Measurements from ENCODE around the gene QDPR. TPM values are rescaled to one million over a fixed set of nuclear protein-coding genes. Genes with fewer than 3 reads are reported as not detected.

QDPR gene
- total RNA-seq, 1 experiment from 2014 or later: 39.2 TPM

GRCh38 chr4:17528551-17529165 lies 16.8 kb upstream of the QDPR start:
- Mint-ChIP-seq H3K9me3 (ENCODE audit: unreplicated experiment) (no peaks in the 10 kb centered on the region), H3K27me3 (ENCODE audit: insufficient read depth, unreplicated experiment) (peaks cover 5% of the 10 kb centered on the region), H3K36me3 (ENCODE audit: insufficient read depth, unreplicated experiment) (no peaks in the 10 kb centered on the region), H3K4me1 (ENCODE audit: insufficient read depth, unreplicated experiment) (no peaks in the 10 kb centered on the region), H3K27ac (ENCODE audit: low read depth, unreplicated experiment) (no peak overlapping the region), H3K4me3 (ENCODE audit: unreplicated experiment) (no peak overlapping the region)
- ChIA-PET POLR2A (no interaction called here), CTCF (interaction anchor here (0.9 to 1.0 kb wide), 2 partner anchors 12 to 20 kb away, joined by 4 to 6 read pairs; no protein-coding TSS in a partner anchor)
- BruUV-seq (replicated peaks): no TSS peak
- no peak for DNase-seq (ENCODE audit: unreplicated experiment)
- TF ChIP-seq CTCF (IDR thresholded peaks at IDR 0.05; ENCODE audit: unreplicated experiment): no peak
- intact Hi-C loops (cut with micrococcal nuclease): no loop called here

GRCh38 chr4:17526695-17527477 lies 15.0 kb upstream of the QDPR start:
- TF ChIP-seq CTCF (IDR thresholded peaks at IDR 0.05; ENCODE audit: unreplicated experiment): no peak
- Mint-ChIP-seq H3K4me1 (ENCODE audit: insufficient read depth, unreplicated experiment) (no peaks in the 10 kb centered on the region), H3K27ac (ENCODE audit: low read depth, unreplicated experiment) (no peak overlapping the region), H3K4me3 (ENCODE audit: unreplicated experiment) (no peak overlapping the region), H3K36me3 (ENCODE audit: insufficient read depth, unreplicated experiment) (no peaks in the 10 kb centered on the region), H3K9me3 (ENCODE audit: unreplicated experiment) (no peaks in the 10 kb centered on the region), H3K27me3 (ENCODE audit: insufficient read depth, unreplicated experiment) (peaks cover 10% of the 10 kb centered on the region)
- no peak for DNase-seq (ENCODE audit: unreplicated experiment)
- intact Hi-C loops (cut with micrococcal nuclease): no loop called here
- ChIA-PET CTCF (interaction anchor here (1.3 kb wide), 1 partner anchor 15 kb away, joined by 3 read pairs; the partner anchor contains the start of gene QDPR), POLR2A (no interaction called here)
- no TSS peak for BruUV-seq (replicated peaks)

GRCh38 chr4:17523662-17524061 lies 11.8 kb upstream of the QDPR start:
- no TSS peak for BruUV-seq (replicated peaks)
- Mint-ChIP-seq H3K4me1 (ENCODE audit: insufficient read depth, unreplicated experiment) (no peaks in the 10 kb centered on the region), H3K27me3 (ENCODE audit: insufficient read depth, unreplicated experiment) (peaks cover 10% of the 10 kb centered on the region), H3K9me3 (ENCODE audit: unreplicated experiment) (no peaks in the 10 kb centered on the region), H3K36me3 (ENCODE audit: insufficient read depth, unreplicated experiment) (no peaks in the 10 kb centered on the region), H3K4me3 (ENCODE audit: unreplicated experiment) (no peak overlapping the region), H3K27ac (ENCODE audit: low read depth, unreplicated experiment) (no peak overlapping the region)
- intact Hi-C loops (cut with micrococcal nuclease): no loop called here
- DNase-seq (ENCODE audit: unreplicated experiment): no peak
- no peak for TF ChIP-seq CTCF (IDR thresholded peaks at IDR 0.05; ENCODE audit: unreplicated experiment)
- ChIA-PET CTCF (interaction anchor here (0.6 kb wide), 1 partner anchor 24 kb away, joined by 4 read pairs; no protein-coding TSS in a partner anchor), POLR2A (no interaction called here)

GRCh38 chr4:17521595-17521994 lies 9.7 kb upstream of the QDPR start:
- Mint-ChIP-seq H3K36me3 (ENCODE audit: insufficient read depth, unreplicated experiment) (no peaks in the 10 kb centered on the region), H3K9me3 (ENCODE audit: unreplicated experiment) (no peaks in the 10 kb centered on the region), H3K27me3 (ENCODE audit: insufficient read depth, unreplicated experiment) (peaks cover 10% of the 10 kb centered on the region), H3K4me3 (ENCODE audit: unreplicated experiment) (no peak overlapping the region), H3K4me1 (ENCODE audit: insufficient read depth, unreplicated experiment) (no peaks in the 10 kb centered on the region), H3K27ac (ENCODE audit: low read depth, unreplicated experiment) (no peak overlapping the region)
- CTCF ChIA-PET: interaction anchor here (1.5 kb wide), 1 partner anchor 8 kb away, joined by 3 read pairs; no protein-coding TSS in a partner anchor
- intact Hi-C loops (cut with micrococcal nuclease): no loop called here
- no peak for TF ChIP-seq CTCF (IDR thresholded peaks at IDR 0.05; ENCODE audit: unreplicated experiment)
- BruUV-seq (replicated peaks): no TSS peak
- POLR2A ChIA-PET: no interaction called here
- no peak for DNase-seq (ENCODE audit: unreplicated experiment)
